C4-2B (cell line): Measurements from ENCODE around the gene PITX2.

Experiments
- H3K27ac ChIP-seq: fragments of 450-650 bp; 2 replicates; pipeline ENCODE4 v1.5.1; 2017
- ZFX ChIP-seq: fragments of 450-650 bp; IDR thresholded peaks from 2 replicates; pipeline ENCODE4 v1.6.1; 2017
- TF ChIP-seq, protein P1 (sequence below): fragments of 450-650 bp; conservative IDR thresholded peaks from 2 replicates; pipeline ENCODE4 v1.5.1; 2017; ENCODE audit warnings: mild to moderate bottlenecking

PITX2 gene

DNA sequence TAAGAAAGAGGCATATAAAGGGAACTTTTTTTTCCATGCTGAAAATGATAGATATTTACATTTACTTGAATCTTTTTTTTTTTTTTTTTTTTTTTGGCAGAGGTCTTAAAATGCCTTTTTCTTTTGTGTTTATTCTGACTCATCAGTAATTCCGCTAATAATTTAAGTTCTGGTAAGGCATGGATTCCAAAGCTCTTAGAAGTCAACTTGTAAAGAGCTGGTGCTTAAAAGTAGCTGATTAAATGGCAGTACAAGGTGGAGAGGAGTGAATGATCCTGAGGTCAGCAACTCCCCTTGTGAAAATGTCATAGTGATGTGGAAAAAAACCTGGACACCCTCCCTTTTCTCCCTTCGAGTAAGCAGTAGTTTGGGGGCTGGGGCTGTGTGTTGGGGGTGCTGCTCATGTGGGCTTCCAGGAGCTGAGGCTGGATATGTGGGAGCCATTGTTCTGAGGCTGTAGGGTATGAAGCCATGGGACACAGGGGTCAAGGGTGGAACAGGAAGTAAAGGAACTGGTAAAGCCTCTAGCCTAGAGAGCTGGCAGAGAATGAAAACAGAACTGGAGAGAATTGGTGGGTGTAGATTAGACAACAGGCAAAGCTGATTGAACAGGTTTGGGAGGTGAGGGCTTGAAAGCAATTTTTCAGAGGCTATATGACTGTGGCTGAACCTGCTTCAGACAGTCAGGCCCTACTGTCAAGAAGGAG, 41.0 kb upstream of the PITX2 start:
- no peak for TF ChIP-seq ZFX
- TF ChIP-seq, protein P1, sequence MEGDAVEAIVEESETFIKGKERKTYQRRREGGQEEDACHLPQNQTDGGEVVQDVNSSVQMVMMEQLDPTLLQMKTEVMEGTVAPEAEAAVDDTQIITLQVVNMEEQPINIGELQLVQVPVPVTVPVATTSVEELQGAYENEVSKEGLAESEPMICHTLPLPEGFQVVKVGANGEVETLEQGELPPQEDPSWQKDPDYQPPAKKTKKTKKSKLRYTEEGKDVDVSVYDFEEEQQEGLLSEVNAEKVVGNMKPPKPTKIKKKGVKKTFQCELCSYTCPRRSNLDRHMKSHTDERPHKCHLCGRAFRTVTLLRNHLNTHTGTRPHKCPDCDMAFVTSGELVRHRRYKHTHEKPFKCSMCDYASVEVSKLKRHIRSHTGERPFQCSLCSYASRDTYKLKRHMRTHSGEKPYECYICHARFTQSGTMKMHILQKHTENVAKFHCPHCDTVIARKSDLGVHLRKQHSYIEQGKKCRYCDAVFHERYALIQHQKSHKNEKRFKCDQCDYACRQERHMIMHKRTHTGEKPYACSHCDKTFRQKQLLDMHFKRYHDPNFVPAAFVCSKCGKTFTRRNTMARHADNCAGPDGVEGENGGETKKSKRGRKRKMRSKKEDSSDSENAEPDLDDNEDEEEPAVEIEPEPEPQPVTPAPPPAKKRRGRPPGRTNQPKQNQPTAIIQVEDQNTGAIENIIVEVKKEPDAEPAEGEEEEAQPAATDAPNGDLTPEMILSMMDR = no peak
- no peak overlapping the region for H3K27ac ChIP-seq

DNA sequence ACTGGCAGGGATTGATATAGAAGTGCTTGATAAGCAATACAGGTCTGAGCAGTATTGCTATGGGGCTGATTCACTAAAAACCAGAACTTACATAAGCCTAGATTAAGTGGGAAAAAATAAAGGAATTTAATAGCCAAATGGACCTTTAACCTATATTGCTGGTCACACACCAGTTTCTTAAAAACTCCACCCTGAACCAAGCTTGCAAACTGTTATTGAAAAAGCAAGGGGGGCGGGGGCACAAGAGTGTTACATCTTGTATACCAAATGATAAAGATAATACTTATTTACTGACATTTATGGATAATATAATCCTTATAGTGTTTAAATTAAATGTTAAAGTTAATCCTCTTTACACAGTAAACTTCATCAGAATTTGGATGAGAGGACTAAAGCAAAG, 40.3 kb upstream of the PITX2 start:
- H3K27ac ChIP-seq = no peak overlapping the region
- no peak for TF ChIP-seq ZFX
- TF ChIP-seq, protein P1 = no peak

GRCh38 chr4:110660755-110661154, 37.9 kb upstream of the PITX2 start:
- no peak overlapping the region for H3K27ac ChIP-seq
- TF ChIP-seq, protein P1 = no peak
- no peak for TF ChIP-seq ZFX

- H3K27ac ChIP-seq = no peak overlapping the region
- TF ChIP-seq, protein P1 = no peak
- no peak for TF ChIP-seq ZFX
Measured at GRCh38 chr4:110654254-110654635, 31.4 kb upstream of the PITX2 start.

- TF ChIP-seq, protein P1 = no peak
- H3K27ac ChIP-seq = no peak overlapping the region
Measured at GRCh38 chr4:110653321-110654253, 30.7 kb upstream of the PITX2 start.

DNA sequence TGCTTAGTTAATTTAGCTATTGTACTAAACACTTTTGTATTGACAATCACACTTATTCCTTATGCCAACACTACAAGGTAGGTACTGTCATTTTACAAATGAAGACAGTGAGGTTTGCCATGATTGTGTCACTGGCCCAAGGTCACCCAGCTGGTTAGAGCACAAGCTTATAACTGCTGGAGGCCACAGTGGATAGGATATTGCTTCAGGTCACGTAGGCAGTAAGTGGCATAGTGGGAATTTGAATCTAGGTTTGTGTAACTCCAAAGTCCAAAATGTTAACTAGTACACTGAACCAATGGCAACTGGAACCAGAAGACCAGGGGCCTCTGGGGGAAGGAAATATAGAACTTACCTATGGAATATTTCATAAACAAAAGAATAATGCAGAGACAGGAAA, 21.1 kb upstream of the PITX2 start:
- H3K27ac ChIP-seq = no peak overlapping the region
- TF ChIP-seq, protein P1 = no peak
- no peak for TF ChIP-seq ZFX

- TF ChIP-seq ZFX = no peak
- TF ChIP-seq, protein P1 = no peak
- no peak overlapping the region for H3K27ac ChIP-seq
Measured at GRCh38 chr4:110643096-110643495, 20.2 kb upstream of the PITX2 start.
